Hippocampal formation (tissue), 2 donors: ENCODE measurements around the gene NBR1.
"Not testable (repeated sequence)": the region's sequence is repeated elsewhere in the genome, so short reads cannot be mapped to it uniquely, and the experiment has no call there.

ENCODE experiments used
- DNase-seq, 2 donors: peaks; one replicate each; lab custom pipeline; 2025; lab: John Stamatoyannopoulos, UW

The NBR1 gene

DNA sequence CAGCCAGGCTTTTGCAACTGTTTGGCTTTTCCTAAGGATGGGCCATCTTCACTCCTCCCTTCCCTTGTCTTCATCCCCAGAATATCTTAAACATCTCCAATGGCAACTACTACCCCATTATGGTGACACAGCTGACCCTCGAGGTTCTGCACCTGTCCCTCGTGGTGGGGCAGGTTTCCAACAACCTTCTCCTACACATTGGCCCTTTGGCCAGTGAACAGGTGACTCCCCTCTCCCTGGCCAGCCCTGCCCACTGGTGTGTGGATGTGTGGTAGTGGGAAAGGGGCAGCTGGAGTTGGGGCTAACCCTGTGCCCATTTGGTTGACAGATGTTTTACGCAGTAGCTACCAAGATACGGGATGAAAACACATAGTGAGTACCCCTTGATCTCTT lies 45.4 kb downstream of the NBR1 start:
- no peak for DNase-seq

DNA sequence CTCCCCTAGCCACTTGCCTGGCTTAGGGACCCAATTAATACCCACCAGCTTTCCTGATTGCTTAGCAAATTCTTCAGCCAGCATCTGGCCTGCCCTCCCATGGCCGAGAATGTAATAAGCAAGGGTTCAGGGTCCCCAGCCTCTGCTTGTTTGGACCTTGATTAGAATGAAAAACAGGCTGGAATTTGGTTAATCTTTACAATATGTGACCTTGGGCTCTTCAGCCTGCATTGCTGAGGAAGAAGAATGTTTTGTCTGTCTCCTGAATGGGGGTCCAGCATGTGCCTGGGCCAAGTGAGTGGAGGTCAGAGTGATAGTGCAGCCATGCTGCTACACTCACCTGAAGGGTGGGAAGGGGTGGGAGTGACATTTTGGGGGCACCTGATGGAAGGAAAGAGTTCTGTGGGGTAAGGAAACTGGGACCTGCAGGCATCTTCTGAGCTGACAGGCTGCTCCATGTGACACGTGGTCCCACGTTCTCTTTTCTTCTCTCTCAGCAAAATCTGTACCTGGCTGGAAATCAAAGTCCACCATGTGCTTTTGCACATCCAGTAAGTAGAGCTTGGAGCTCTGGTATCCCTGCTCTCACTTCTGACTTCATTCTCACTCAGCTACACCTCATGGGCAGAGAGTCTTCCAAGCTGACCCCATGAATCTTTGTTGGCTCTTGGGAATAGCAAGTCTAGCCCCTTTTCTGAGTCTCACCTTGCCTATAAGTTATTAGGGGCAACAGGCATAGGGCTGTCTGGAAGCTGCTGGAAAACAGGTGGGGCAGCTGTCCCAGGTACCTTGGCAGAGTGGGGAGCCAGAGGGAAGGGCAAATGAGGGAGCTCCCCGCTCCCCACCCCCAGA lies 46.0 kb downstream of the NBR1 start:
- DNase-seq: no peak

GRCh38 chr17:43217614-43218087 lies 46.6 kb downstream of the NBR1 start:
- no peak for DNase-seq

GRCh38 chr17:43219001-43219400 lies 48.0 kb downstream of the NBR1 start:
- DNase-seq: no peak

DNA sequence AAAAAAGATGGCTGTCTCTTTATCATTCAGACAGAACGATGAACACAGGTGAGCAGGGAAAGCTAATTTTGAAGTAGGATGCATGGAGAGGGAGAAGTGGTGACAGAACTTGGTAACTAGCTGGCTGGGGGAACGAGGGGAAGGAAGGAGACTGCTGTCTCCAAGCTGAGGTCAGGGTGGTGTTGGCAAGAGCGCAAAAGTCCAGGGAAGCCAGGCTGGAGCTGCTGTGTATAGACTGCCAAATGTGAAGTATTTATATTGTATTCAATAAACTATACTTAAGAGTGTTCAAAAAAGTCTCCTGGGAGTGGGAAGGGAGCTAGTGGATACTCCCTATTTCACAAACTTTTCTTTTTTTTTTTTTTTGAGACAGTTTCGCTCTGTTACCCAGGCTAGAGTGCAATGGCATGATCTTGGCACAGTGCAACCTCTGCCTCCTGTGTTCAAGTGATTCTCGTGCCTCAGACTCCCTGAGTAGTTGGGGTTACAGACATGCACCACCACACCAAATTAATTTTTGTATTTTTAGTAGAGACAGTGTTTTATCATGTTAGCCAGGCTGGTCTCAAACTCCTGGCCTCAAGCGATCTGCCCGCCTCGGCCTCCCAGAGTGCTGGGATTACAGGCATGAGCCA lies 48.8 kb downstream of the NBR1 start:
- no peak for DNase-seq

- DNase-seq: no peak
Measured at GRCh38 chr17:43220511-43221125, 49.6 kb downstream of the NBR1 start.

- DNase-seq: no peak
Measured at GRCh38 chr17:43224146-43224705, 53.2 kb downstream of the NBR1 start.

- no peak for DNase-seq
Measured at GRCh38 chr17:43226393-43226792, 55.4 kb downstream of the NBR1 start.

DNA sequence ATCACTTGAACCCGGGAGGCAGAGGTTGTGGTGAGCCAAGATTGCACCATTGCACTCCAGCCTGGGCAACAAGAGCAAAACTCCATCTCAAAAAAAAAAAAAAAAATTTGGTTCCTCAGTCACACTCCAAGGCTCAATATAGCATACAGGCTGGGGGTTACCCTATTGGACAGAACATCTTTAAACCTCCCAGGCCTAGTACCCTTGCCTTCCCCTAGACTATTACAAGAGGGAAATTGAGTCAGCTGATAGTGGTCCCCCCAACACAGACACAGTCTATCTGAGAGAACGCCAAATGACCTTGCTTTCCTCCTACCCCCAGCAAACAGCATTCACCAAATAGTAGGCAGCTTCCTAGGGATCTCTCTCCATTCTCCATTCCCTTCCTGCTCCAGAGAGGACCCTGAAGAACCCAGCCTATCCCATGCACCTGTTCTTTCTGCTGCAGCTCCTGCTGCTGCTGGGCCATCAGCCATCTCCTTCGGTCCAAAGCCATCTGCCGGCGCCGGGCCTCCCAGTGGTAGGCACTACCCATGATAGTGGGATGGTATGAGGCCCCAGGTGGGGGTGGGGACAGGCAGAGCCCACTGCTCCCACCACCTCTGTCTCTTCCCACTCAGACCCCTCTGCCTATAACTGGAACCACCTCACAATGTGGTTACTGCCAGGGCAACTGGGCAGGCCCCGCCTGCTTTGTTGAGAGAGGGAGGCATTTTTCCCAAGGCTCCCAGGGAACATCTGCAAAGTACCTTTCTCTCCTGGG lies 57.2 kb downstream of the NBR1 start, which contains the start of gene CCDC200:
CCDC200 (minus strand) TSS at position 604 of the 763 bp plus-strand sequence; CDS start at position 535, 69 bp downstream.
- not testable (repeated sequence) for DNase-seq

DNA sequence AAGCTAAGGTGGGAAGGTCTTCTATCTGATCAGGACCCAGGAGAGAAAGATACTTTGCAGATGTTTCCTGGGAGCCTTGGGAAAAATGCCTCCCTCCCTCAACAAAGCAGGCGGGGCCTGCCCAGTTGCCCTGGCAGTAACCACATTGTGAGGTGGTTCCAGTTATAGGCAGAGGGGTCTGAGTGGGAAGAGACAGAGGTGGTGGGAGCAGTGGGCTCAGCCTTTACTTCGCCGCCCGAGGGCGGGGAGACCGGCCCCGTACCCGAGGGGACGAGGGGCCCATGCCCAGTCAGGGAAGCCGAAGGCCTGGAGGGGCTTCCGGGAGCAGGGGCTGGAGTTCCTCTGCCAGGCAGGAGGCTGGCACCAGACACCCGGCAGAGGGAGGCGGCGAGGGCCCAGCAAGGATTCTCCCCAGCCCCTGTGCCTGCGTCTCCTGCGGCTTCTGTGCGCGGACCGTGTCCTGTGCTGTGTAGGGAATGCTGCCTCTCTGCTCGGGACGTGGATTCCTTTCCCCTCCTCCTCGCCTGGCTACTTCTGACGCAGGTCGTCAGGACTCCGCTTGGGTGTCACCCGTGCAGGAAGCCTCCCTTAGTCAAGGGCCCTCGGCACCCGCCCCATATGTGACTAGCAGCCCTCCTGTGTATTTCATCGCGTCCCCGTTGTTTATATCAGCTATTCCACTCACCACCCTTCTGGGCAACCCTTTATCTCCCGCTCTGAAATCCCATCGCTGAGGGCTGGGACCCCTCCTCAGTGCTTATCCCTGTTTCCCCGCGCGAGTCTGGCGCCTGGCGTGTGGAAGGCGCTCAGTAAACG lies 60.4 kb downstream of the NBR1 start:
- not testable (repeated sequence) for DNase-seq

DNA sequence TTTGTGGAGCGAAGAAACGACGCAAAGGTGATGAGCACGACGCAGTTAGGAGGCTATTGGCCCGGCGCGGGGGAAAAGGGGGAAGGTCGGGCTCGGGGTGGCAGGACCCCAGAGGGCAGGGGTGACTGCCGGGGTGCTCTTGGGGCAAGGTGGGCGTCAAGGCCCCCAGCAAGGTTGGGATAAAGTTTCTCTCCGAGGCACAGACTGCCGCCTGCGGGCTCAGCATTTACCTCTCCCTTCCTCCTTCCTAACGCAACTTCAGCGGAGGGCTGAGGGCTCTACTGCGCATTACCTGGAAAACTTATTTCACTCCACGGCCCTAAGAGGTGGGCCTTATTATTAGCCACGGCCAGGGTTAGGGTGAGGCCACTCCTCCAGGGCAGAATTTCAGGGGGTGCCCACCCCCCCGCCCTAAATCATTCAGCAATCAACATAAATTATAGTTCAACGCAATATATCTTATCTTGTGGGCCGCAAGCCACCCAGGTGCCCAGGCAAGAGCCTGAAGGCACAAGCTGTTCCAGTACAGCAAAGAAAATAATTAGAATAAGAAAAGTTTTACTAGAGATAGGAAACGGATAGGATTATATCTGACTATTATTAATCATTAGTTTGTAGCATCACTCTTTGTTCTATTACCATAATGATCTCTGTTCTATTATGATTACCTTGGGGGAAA lies 61.1 kb downstream of the NBR1 start:
- DNase-seq: not testable (repeated sequence)

DNA sequence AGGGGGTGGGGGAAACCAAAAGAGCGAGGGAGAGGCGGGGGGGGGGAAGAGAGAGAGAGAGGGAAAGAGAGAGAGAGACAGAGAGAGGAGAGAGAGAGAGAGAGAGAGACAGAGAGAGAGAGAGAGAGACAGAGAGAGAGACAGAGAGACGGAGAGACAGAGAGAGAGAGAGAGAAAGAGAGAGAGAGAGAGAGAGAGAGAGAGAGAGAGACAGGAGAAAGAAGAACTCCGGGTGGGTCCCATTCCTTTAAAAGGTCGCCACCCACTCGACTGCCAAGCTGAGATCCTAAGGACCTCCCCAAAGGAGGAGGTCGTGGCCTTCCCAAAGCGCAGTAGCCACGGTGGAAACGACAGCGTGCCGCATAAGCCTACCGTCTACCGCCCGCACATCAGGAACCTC lies 62.2 kb downstream of the NBR1 start:
- DNase-seq: not testable (repeated sequence)

GRCh38 chr17:43233877-43234276 lies 62.9 kb downstream of the NBR1 start, which contains the start of gene RNU2-1:
TSS of gene RNU2-1 (minus strand) at chr17:43233977.
- DNase-seq: not testable (repeated sequence)

DNA sequence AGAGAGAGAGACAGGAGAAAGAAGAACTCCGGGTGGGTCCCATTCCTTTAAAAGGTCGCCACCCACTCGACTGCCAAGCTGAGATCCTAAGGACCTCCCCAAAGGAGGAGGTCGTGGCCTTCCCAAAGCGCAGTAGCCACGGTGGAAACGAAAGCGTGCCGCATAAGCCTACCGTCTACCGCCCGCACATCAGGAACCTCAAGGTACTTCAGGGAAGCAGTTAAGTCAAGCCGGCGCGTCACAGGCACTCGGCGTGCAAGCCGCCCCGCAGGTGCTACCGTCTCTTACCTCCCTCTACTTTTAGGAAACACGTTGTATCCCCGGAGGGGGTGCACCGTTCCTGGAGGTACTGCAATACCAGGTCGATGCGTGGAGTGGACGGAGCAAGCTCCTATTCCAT lies 68.6 kb downstream of the NBR1 start:
- DNase-seq: not testable (repeated sequence)

- not testable (repeated sequence) for DNase-seq
Measured at GRCh38 chr17:43240596-43241352, 69.8 kb downstream of the NBR1 start.

DNA sequence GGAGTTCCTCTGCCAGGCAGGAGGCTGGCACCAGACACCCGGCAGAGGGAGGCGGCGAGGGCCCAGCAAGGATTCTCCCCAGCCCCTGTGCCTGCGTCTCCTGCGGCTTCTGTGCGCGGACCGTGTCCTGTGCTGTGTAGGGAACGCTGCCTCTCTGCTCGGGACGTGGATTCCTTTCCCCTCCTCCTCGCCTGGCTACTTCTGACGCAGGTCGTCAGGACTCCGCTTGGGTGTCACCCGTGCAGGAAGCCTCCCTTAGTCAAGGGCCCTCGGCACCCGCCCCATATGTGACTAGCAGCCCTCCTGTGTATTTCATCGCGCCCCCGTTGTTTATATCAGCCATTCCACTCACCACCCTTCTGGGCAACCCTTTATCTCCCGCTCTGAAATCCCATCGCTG lies 75.4 kb downstream of the NBR1 start:
- DNase-seq: not testable (repeated sequence)
